CD14-positive monocyte (primary cell): ENCODE measurements around the gene CDHR2. TPM values are rescaled to one million over a fixed set of nuclear protein-coding genes. Genes with fewer than 3 reads are reported as not detected.

ENCODE experiments used
- DNase-seq, 3 donors: peaks; one replicate each; pipeline ENCODE4 v3.0.0-alpha.2; 2011 to 2022
- H2AFZ ChIP-seq: 2 replicates; pipeline ENCODE4 v1.6.0; 2012; ENCODE audit warnings: mild to moderate bottlenecking, low read depth, low read length, inconsistent platforms; ENCODE audit not compliant: insufficient read depth, poor library complexity, severe bottlenecking
- H3K27ac ChIP-seq, 2 donors: 1 replicate in 1 of 2; 2 replicates in 1 of 2; pipeline ENCODE4 v1.5.1; 2012 to 2013; ENCODE audit warnings: low read length in 2 of 2, control low read depth in 1 of 2, inconsistent platforms in 1 of 2, low read depth in 1 of 2, mild to moderate bottlenecking in 1 of 2
- H3K27me3 ChIP-seq, 2 donors: one replicate each; pipeline versions ENCODE4 v1.6.0 to v1.6.1; 2011 to 2013; ENCODE audit warnings: low read length in 2 of 2; ENCODE audit not compliant: control insufficient read depth in 2 of 2, insufficient read depth in 2 of 2
- H3K36me3 ChIP-seq, 2 donors: replicated peaks in 1 of 2; 1 replicate in 1 of 2; 2 replicates in 1 of 2; pipeline versions ENCODE4 v1.5.1 to v1.6.1; 2012 to 2013; ENCODE audit warnings: low read length in 2 of 2, control low read depth in 1 of 2, inconsistent platforms in 1 of 2, mild to moderate bottlenecking in 1 of 2; ENCODE audit not compliant: insufficient read depth in 2 of 2, control insufficient read depth in 1 of 2
- H3K4me1 ChIP-seq, 2 donors: 1 replicate in 1 of 2; 2 replicates in 1 of 2; pipeline versions ENCODE4 v1.5.1 to v1.6.1; 2012 to 2013; ENCODE audit warnings: low read length in 2 of 2, control low read depth in 1 of 2, inconsistent platforms in 1 of 2, mild to moderate bottlenecking in 1 of 2, moderate library complexity in 1 of 2; ENCODE audit not compliant: insufficient read depth in 2 of 2, control insufficient read depth in 1 of 2
- H3K4me2 ChIP-seq: replicated peaks from 2 replicates; pipeline ENCODE3; 2012; ENCODE audit warnings: low read length, moderate library complexity, mild to moderate bottlenecking; ENCODE audit not compliant: poor library complexity, severe bottlenecking; ENCODE audit errors: extremely low read depth
- H3K4me3 ChIP-seq, 3 experiments: fragments of 200-600 bp in 1 of 3; sonication (generic) in 1 of 3; replicated peaks in 1 of 3; 1 replicate in 2 of 3; 2 replicates in 1 of 3; pipeline ENCODE4 v1.5.1; 2011 to 2013; ENCODE audit warnings: low read length in 3 of 3, mild to moderate bottlenecking in 3 of 3, control low read depth in 2 of 3, low read depth in 2 of 3, inconsistent platforms in 1 of 3, moderate library complexity in 1 of 3
- H3K79me2 ChIP-seq: 2 replicates; pipeline ENCODE4 v1.6.0; 2012; ENCODE audit warnings: mild to moderate bottlenecking, control low read depth, inconsistent platforms, low read length, moderate library complexity; ENCODE audit not compliant: insufficient read depth
- H3K9ac ChIP-seq: 2 replicates; pipeline ENCODE4 v1.6.0; 2017; ENCODE audit warnings: low read length, mild to moderate bottlenecking; ENCODE audit not compliant: insufficient read depth, poor library complexity, severe bottlenecking
- H3K9me3 ChIP-seq, 2 donors: replicated peaks in 1 of 2; 1 replicate in 1 of 2; 2 replicates in 1 of 2; pipeline versions ENCODE4 v1.5.1 to v1.6.1; 2012 to 2013; ENCODE audit warnings: low read length in 2 of 2, control low read depth in 1 of 2; ENCODE audit not compliant: control insufficient read depth in 1 of 2, insufficient read depth in 1 of 2
- H4K20me1 ChIP-seq: 2 replicates; pipeline ENCODE4 v1.6.0; 2012; ENCODE audit warnings: mild to moderate bottlenecking, low read length, control low read depth, moderate library complexity; ENCODE audit not compliant: insufficient read depth
- H3K27ac Mint-ChIP-seq, 7 donors: one replicate each; pipeline ENCODE4 v1.8.0; 2020; ENCODE audit warnings: mild to moderate bottlenecking in 7 of 7, mixed read lengths in 7 of 7, moderate library complexity in 6 of 7, inconsistent platforms in 2 of 7
- H3K27me3 Mint-ChIP-seq, 3 donors: one replicate each; pipeline ENCODE4 v1.8.0; 2021 to 2022; ENCODE audit warnings: low read depth in 3 of 3, mild to moderate bottlenecking in 3 of 3, mixed read lengths in 3 of 3, moderate library complexity in 3 of 3, inconsistent platforms in 1 of 3
- H3K36me3 Mint-ChIP-seq, 2 donors: one replicate each; pipeline ENCODE4 v1.8.0; 2020; ENCODE audit warnings: mixed read lengths in 2 of 2, inconsistent platforms in 1 of 2, mild to moderate bottlenecking in 1 of 2
- H3K4me1 Mint-ChIP-seq: one replicate; pipeline ENCODE4 v1.8.0; 2020; ENCODE audit warnings: mild to moderate bottlenecking, mixed read lengths
- H3K4me3 Mint-ChIP-seq, 2 donors: one replicate each; pipeline ENCODE4 v1.8.0; 2020; ENCODE audit warnings: mild to moderate bottlenecking in 2 of 2, mixed read lengths in 2 of 2, moderate library complexity in 1 of 2
- H3K9me3 Mint-ChIP-seq, 7 donors: one replicate each; pipeline ENCODE4 v1.8.0; 2020 to 2022; ENCODE audit warnings: mixed read lengths in 7 of 7, mild to moderate bottlenecking in 6 of 7, moderate library complexity in 6 of 7, inconsistent platforms in 2 of 7
- CTCF ChIP-seq: fragments of 200-600 bp; IDR thresholded peaks from one replicate; pipeline ENCODE4 v1.8.0; 2022; ENCODE audit warnings: antibody characterized with exemption, mild to moderate bottlenecking
- WGBS: methylation state at CpG from one replicate; pipeline ENCODE4 v1.1.5; 2013; ENCODE audit warnings: missing lambda C conversion rate; ENCODE audit not compliant: insufficient coverage; 5-methylcytosine and 5-hydroxymethylcytosine counted together
- intact Hi-C, 2 donors: fragments of 100-400 bp; cut with micrococcal nuclease; formaldehyde crosslinking; loops; one replicate each; pipeline versions ENCODE4 v1.15.0 to v1.15.1; 2023
- polyA plus RNA-seq, 3 donors: library from polyadenylated mRNA; depleted of rRNA in 1 of 3; unstranded in 2 of 3; stranded (reverse) in 1 of 3; fragments of 300-500 nt in 2 of 3; fragments of >200 nt in 1 of 3; fragmentation: Illumina TruSeq in 2 of 3; gene quantifications; 1 replicate in 2 of 3; 2 replicates in 1 of 3; pipeline ENCODE4 v1.2.3, GENCODE V29; 2012 to 2021

The CDHR2 gene
- polyA plus RNA-seq, 3 donors, result 0.12 TPM; not detected in 2

DNA sequence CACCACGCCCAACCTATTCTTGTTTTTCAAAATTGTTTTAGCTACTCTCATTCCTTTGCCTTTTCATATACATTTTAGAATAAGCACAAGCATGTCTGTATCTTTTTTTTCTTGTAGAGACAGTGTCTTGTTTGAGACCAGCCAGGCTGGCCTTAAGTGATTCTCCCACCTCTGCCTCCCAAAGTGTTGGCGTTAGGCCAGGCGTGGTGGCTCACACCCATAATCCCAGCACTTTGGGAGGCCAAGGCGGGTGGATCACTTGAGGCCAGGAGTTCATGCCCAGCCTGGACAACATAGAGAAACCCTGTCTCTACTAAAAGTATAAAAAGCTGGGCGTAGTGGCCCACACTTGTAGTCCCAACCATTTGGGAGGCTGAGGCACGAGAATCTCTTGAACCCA, 25.0 kb upstream of the CDHR2 start:
- no peak for DNase-seq
- Histone ChIP-seq H3K36me3 (peaks cover 22% of the 10 kb centered on the region in 2 donors), H4K20me1 (peaks cover 22% of the 10 kb centered on the region), H3K79me2 (no peaks in the 10 kb centered on the region), H2AFZ (no peak overlapping the region), H3K9ac (no peak overlapping the region), H3K4me3 (no peak overlapping the region), H3K9me3 (no peaks in the 10 kb centered on the region), H3K4me2 (no peak overlapping the region), H3K27ac (no peak overlapping the region), H3K27me3 (no peaks in the 10 kb centered on the region), H3K4me1 (no peaks in the 10 kb centered on the region)
- Mint-ChIP-seq H3K27ac (no peak overlapping the region), H3K4me3 (no peak overlapping the region), H3K9me3 (no peaks in the 10 kb centered on the region), H3K27me3 (peaks cover 2 to 3% (median 3%) of the 10 kb centered on the region in 3 donors), H3K4me1 (peaks cover 15% of the 10 kb centered on the region), H3K36me3 (peaks cover 17 to 28% of the 10 kb centered on the region in 2 donors)
- no peak for TF ChIP-seq CTCF
- intact Hi-C loops, result no loop called here
- 100% methylated on average over 2 of the region's 6 CpGs for WGBS

DNA sequence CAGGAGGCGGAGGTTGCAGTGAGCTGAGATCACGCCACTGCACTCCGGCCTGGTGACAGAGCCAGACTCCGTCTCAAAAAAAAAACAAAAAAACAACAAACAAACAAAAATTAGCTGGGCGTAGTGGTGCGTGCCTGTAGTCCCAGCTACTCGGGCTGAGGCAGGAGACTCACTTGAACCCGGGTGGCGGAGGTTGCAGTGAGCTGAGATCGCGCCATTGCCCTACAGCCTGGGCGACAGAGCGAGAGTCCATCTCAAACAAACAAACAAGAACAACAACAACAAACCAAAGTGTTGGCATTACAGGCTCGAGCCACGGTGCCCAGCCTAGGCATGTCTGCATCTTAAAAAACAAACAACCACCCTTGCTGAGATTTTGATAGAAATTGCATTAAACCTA, 24.2 kb upstream of the CDHR2 start:
- TF ChIP-seq CTCF, result no peak
- no peak overlapping the region for H3K27ac Mint-ChIP-seq
- no peaks in the 10 kb centered on the region for H3K9me3 Mint-ChIP-seq
- DNase-seq, result no peak
- H3K9me3 ChIP-seq, result no peaks in the 10 kb centered on the region
- H3K4me2 ChIP-seq, result no peak overlapping the region
- no peaks in the 10 kb centered on the region for H3K79me2 ChIP-seq
- H3K27ac ChIP-seq, result no peak overlapping the region
- peaks cover 19% of the 10 kb centered on the region for H3K4me1 Mint-ChIP-seq
- intact Hi-C loops, result no loop called here
- H3K27me3 ChIP-seq, result no peaks in the 10 kb centered on the region
- H2AFZ ChIP-seq, result no peak overlapping the region
- H3K4me3 ChIP-seq, result no peak overlapping the region
- peaks cover 24 to 35% of the 10 kb centered on the region in 2 donors for H3K36me3 Mint-ChIP-seq
- peaks cover 2 to 3% (median 3%) of the 10 kb centered on the region in 3 donors for H3K27me3 Mint-ChIP-seq
- no peaks in the 10 kb centered on the region for H3K4me1 ChIP-seq
- peaks cover 29 to 30% of the 10 kb centered on the region in 2 donors for H3K36me3 ChIP-seq
- H4K20me1 ChIP-seq, result peaks cover 29% of the 10 kb centered on the region
- WGBS, result 90% methylated on average over 14 of the region's 15 CpGs
- no peak overlapping the region for H3K9ac ChIP-seq
- H3K4me3 Mint-ChIP-seq, result no peak overlapping the region
